ENCODE results near the gene SNRNP70. TPM values are rescaled to one million over a fixed set of nuclear protein-coding genes. Genes with fewer than 3 reads are reported as not detected.
A peak's percentile ranks its signal among the peaks of the same experiment; 100 is the strongest.
"Not testable (repeated sequence)": the region's sequence is repeated elsewhere in the genome, so short reads cannot be mapped to it uniquely, and the experiment has no call there.

The SNRNP70 gene
- polyA plus RNA-seq, 3 donors = 299 to 461 (median 336) TPM

DNA sequence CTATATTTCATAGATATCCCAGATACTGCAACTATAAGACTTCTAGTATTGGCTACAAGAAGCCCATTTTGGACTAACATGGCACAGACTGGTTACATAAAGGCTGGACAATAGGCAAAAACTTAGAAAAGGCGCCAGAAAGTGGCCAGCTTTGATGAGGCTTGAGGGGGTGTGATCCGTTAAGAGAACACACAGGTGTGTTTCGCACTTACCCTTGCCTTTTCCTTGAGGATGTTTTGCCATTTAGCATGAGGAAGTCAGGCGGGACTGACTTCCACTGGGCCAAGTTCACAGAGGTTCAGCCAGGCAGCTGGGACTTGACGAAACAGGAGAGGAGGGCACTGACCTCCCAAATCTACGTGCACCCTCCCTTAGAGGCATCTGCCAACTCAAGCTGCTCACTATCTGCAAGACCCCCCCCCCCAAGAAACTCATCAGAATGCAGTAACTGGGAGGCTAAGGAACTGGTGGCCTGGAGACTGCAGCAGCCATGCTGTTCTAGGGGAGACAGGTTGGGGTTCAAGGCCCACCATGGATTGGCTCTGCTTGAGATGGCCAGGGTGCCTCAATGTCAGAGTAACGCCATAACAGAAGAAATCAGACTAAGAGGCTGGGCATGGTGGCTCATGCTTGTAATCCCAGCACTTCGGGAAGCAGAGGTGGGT, 24.4 kb downstream of the SNRNP70 start:
- DNase-seq (ENCODE audit: extremely low read depth in 1 of 11, low read depth in 9 of 11, low spot score in 4 of 11) = no peak

DNA sequence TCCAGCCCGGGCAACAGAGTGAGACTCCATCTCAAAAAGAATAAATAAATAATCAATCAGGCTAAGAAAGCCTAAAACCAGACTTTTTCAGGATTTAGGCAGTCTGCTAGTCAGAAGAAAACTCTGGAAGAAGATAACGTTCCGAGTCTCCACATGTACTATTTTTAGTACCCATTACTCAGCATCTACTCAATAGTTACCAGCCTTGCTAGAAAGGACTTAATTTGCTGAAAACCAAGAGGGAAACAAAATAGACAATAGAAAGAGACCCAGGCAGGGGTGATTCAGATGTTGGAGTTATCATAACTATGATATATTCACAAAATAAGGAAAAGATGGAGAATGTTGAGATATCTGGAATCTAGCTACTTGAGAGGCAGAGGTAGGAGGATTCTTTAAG, 25.3 kb downstream of the SNRNP70 start:
- no peak for DNase-seq (ENCODE audit: extremely low read depth in 1 of 11, low read depth in 9 of 11, low spot score in 4 of 11)

DNA sequence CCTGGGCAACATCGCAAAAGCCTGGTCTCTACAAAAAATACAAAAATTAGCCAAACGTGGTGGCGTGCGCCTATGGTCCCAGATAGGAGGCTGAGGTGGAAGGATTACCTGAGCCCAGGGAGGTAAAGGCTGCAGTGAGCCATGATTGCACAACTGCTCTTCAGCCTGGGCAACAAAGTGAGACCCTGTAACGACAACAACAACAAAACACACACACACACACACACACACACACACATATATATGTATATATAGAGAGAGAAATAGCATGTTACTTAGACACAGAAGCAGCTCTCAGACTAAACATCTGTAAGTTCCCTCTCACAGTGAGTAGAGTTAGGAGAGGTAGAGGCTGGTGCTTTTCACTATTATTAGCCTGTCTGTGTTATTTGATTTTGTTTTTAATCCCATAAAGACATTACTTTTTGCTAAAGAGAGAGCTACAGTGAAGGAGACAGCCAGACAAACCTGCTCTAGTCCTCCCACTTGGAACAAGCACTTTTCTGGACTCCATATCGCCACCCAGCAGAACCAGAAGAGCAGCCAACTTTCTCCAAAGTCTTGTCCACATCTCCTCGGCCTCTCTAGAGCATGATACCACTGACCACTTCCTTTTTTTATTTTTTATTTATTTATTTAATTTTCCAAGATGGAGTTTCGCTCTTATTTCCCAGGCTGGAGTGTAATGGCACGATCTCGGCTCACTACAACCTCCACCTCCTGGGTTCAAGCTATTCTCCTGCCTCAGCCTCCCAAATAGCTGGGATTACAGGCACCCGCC, 26.2 kb downstream of the SNRNP70 start:
- DNase-seq (ENCODE audit: extremely low read depth in 1 of 11, low read depth in 9 of 11, low spot score in 4 of 11) = no peak

DNA sequence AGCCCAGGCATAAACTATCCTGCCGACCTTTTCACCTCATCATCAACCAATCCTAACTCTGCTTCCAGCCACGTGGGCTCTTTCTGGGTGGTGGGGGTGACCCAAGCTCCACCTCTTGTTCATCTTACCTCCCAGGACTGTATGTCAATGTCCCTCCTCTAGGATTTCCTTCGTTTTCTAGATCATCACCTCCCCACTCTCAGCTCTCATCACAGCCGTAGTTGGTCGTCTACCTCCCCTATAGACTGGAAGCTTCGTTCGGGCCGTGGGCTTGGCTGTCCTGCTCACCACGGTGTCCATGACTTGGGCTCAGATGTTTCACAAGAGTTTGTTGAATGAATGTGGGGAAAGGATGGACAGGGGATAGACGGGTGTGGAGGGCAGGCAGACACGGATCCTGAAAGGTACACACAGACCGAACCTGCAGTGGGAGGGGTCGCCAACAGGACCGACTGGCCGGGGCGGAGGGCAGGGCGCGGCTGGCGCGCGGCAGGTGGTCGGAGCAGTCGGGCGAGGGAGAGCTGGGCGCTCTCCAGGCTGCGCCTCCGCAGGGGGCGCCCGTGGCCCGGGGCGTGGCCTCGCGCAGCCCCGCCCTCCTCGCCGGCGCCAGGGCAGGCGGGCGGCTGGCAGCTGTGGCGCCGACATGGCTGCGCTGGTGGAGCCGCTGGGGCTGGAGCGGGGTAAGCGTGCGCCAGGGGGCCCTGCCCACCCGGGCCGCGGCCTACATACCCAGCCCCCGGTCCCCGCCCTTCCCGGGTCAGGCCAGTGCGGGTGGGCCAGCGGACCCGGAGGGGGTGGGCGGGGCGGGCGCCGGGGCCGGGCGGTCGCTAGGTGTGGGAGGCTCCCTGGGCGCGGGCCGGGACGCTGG, 28.7 kb downstream of the SNRNP70 start, which contains the start of gene LIN7B:
Gene LIN7B (plus strand): TSS at position 609 of the 868 bp plus-strand sequence. CDS start 35 bp downstream, at position 644.
- DNase-seq (ENCODE audit: extremely low read depth in 1 of 11, low read depth in 9 of 11, low spot score in 4 of 11) = peak in 6 of 11 donors; percentile 56 to 73 (median 64)

DNA sequence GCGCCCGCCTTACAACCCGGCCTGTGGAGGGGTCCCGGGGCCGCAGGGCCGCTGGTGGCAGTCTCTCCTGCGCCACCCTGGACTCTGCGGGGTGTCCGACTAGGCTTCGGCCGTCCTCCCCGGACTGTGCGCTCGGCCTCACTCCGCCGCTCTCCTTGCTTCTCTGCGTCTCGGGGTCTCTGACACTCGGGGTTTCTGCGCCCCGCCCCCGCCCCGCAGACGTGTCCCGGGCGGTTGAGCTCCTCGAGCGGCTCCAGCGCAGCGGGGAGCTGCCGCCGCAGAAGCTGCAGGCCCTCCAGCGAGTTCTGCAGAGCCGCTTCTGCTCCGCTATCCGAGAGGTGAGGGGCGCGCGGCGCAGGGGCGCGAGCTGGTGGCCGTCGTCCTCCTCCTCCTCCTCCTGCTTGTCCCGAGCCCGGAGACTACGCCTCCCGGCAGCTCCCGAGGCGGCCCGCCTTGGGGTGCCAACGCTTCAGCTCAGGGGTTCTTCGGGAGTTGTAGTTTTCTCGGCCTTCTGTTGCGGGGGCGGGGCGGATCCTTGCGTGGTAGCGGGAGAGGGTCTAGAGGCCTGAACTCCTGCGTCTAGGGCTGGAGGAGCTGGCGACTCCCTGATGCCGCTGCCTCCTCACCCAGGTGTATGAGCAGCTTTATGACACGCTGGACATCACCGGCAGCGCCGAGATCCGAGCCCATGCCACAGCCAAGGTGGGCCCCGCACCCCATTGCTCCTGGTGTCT, 29.5 kb downstream of the SNRNP70 start:
- DNase-seq (ENCODE audit: extremely low read depth in 1 of 11, low read depth in 9 of 11, low spot score in 4 of 11) = peak in 4 of 11 donors; percentile 54 to 64 (median 55)

DNA sequence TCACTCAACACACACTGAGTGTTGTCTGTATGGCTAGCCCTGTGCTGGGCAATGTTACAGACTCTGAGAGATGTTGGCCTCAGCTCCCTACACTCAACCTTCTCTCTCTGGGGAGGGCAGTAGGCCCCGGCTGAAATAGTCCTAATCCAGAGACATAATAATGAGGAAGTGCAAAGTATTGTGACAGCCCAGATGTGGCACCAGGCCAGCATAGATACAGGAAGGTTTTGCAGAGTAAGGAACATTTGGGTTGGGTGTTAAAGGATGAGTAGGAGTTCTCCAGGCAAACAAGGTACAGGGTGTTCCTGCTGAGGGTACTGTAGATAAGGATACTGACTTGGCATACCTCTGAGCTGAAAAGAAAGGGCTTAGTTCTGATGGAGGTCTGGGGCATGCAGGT, 31.3 kb downstream of the SNRNP70 start:
- no peak for DNase-seq (ENCODE audit: extremely low read depth in 1 of 11, low read depth in 9 of 11, low spot score in 4 of 11)

DNA sequence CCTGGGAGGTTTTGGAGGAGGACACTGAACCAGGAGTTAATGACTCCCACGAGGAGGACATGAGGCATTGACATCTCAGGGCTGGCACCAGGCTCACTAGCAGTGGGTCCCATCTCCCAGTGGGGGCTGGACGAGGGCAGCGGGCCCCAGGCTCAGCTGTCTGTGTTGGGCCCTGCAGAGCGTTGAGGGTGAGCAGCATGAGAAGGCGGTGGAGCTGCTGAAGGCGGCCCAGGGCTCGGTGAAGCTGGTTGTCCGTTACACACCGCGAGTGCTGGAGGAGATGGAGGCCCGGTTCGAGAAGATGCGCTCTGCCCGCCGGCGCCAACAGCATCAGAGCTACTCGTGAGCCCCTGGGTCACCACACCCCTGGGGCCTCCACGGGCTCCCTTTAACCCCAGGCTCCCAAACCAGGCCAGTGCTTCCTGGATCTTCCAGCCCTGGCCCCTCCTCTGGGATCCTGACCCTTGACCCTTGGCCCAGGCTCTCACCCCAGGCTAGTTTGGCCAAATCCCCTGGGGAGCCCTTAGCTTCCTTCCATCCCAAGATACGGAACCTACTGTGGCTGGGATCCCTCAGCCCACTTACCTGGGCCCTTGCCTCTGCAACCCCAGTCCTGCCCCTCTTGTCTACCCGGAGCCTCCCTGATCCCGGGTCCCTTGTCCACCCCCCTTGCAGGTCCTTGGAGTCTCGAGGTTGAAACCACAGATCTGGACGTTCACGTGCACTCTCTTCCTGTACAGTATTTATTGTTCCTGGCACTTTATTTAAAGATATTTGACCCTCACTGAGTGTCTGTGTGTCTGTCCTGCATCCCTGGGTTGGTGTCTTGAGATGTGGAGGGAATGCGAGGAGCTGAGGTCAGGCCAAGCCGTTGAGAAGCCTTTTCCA, 32.7 kb downstream of the SNRNP70 start:
- no peak for DNase-seq (ENCODE audit: extremely low read depth in 1 of 11, low read depth in 9 of 11, low spot score in 4 of 11)

DNA sequence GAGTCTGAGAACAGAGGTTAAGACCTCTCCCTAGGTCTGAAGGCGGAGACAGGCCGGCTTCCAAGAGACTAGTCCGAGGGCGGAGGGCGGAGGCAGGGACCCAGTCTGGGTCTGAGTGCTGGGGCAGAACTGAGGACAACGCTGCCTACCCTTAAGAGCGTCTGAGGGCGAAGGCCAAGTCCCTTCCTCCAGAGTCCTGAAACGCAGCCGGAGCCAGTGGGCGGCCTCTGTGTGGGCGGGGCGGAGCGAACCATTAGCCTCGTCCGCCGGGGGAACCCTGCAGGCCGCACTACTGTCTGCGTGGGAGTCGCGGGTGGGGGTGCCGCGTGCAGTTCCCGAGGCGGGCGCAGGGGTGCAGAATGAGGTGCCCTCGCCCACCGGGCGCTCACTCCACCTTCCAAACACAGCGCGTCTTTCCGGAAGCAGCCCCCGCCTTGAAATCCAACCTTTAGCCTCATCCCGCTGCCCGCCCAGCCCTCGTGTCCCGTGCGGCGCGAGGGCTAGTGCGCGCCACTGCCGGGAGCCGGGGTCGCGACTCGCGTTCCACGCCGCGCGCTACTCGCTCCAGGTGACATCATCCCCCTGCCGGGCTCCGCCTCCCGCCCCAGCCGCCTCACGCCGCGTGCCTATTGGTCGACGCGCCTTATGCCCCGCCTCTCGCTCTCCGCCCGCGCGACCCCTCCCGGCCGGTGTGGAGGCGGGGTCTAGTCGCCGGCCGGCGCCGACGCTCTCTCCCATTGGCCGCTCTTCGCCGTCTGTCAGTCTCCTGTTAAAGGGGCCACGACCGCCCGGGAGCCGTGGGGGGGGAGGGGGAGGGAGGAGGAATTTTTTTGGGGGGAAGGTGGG, 33.5 kb downstream of the SNRNP70 start, which contains the start of gene C19orf73:
Gene C19orf73 (minus strand): TSS at position 579 of the 846 bp plus-strand sequence. CDS start 121 bp downstream, at position 458.
- peak; percentile 78 to 92 (median 90) for DNase-seq (ENCODE audit: extremely low read depth in 1 of 11, low read depth in 9 of 11, low spot score in 4 of 11)

DNA sequence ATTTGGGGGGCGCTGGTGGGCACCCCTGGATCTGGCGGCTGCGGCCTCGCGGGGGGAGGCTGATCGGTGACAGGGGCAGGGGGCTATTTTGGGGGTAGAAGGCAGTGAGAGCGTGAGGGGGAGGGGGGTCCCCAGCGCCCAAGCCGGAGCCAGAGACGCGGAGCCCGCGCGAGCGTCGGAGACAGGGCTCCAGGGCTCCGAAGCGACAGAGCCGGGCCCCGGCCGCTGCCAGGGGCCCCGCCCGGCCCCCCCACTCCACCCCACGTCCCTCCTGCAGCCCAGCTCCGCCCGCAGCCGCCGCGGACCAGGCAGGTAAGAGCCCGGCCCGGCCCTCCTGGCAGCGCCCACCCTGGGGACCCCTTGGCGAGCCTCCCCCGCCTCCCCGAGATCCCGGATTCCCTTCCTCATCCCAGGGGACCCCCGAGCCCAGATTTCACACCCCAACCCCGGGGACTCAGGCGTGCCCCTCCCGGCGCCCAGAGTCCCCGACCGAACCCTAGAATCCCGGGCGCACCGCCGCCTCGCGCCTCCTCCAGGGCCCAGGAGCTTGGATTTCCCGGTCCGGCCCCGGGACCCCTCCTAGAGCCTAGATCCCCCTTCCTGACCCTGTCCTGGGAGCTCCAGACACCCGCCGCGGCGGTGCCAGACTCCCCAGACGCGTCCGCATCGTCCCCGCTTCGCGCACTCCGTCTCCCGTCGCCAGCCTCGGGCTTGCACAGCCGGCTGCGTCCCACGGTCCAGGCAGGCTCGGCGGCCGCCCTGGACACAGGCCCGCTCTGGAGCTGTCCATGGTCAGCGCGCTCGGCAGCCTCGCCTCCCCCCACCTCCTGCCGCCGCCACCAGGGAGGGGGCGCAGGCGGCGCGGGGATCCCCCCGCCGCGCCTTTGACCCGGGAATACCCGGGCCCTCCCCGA, 34.4 kb downstream of the SNRNP70 start, which contains the start of gene PPFIA3:
Gene PPFIA3 (plus strand): TSS at position 134 of the 914 bp plus-strand sequence. CDS start 8,330 bp downstream, outside the sequence.
- peak in 4 of 11 donors; percentile 58 to 68 (median 63) for DNase-seq (ENCODE audit: extremely low read depth in 1 of 11, low read depth in 9 of 11, low spot score in 4 of 11)

DNA sequence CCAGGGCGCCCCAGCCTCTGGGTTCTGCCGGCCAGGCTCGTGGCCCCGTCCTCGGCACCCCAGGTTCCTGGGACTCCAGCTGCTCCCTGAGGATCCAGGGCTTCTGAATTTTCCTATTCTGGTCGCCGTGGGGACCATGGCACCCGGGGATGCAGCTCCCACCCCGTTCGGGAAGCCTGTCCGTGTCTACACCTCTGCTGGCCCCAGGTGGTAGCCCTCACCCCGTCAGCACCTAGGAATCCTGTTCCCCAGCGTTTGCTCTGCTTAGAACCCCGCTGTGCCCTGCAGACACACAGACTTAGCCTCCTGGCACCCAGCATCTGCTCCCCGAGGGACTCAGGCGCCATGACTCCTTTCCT, 35.1 kb downstream of the SNRNP70 start:
- DNase-seq (ENCODE audit: extremely low read depth in 1 of 11, low read depth in 9 of 11, low spot score in 4 of 11) = no peak

DNA sequence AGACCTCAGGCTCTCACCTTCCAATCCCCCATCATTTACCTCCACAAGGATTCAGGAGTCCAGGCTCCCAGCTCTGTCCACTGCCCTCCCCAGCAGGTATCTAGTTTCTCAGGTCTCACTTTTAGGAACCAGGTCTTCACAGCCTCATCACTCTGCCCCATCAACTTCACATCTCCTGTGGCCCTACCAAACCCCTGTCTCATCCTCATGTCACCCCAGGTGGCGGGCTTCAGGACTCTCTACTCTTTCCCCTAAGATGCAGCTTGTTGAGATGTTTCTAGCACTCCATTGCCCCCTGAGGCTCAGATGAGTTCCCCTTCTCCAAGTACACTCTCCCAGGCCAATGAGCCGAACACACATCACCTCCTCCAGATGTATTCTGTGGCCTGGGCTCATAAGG, 35.6 kb downstream of the SNRNP70 start:
- no peak for DNase-seq (ENCODE audit: extremely low read depth in 1 of 11, low read depth in 9 of 11, low spot score in 4 of 11)

DNA sequence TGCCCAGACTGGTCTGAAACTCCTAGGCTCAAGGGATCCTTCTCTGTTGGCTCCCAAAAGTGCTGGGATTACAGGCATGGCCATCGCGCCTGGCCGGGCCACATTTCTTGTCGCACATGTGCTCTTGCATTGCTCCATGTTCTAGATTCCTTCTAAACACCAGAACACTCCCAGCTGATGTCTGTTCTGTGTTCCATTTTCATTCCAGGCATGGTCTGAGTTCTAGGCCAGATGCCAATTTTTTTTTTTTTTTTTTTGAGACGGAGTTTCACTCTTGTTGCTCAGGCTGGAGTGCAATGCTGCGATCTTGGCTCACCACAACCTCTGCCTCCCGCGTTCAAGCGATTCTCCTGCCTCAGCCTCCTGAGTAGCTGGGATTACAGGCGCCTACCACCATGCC, 36.6 kb downstream of the SNRNP70 start:
- not testable (repeated sequence) for DNase-seq (ENCODE audit: extremely low read depth in 1 of 11, low read depth in 9 of 11, low spot score in 4 of 11)

DNA sequence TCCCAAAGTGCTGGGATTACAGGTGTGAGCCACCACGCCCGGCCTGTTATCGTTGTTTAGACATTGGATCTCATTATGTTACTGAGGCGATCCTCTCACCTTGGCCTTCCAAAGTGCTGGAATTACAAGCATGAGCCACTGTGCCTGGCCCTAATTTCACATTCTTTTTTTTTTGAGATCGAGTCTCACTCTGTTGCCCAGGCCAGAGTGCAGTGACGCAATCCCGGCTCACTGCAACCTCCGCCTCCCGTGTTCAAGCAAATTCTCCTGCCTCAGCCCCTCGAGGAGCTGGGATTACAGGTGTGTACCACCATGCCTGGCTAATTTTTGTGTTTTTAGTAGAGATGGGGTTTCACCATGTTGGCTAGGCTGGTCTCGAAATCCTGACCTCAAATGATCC, 38.0 kb downstream of the SNRNP70 start:
- not testable (repeated sequence) for DNase-seq (ENCODE audit: extremely low read depth in 1 of 11, low read depth in 9 of 11, low spot score in 4 of 11)

DNA sequence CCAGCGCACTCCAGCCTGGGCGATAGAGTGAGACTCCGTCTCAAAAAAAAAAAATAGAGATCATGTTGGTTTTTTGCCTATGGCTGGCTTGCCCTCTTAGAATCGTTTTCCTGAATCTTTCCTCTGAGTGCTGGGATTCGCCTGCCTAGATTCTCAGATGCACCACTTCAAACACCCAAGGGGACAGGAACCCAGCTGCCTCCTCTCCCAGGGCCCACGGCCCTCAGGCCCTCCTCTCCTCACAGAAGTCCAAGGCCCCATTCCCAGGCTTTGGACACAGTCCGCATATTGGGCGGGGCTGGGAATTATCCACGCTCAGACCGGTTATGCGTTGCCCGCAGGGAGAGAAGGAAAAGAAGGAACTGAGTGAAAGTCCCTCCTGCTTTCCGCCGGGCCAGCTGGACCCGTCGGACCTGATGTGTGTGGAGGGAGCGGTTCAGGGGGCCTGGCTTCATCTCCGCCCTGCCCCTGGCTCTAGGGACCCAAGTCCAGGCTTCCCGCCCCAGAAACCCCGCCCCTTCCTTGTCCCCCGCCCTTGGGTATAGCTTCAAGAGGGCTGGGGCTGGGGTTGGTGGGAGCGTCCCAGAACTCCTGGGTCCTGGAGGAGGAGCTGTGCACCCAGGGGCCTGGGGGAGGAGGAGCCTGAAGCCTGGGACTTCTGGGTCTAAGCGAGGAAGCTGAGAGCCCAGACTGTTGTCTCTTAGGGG, 39.9 kb downstream of the SNRNP70 start:
- DNase-seq (ENCODE audit: extremely low read depth in 1 of 11, low read depth in 9 of 11, low spot score in 4 of 11) = no peak

DNA sequence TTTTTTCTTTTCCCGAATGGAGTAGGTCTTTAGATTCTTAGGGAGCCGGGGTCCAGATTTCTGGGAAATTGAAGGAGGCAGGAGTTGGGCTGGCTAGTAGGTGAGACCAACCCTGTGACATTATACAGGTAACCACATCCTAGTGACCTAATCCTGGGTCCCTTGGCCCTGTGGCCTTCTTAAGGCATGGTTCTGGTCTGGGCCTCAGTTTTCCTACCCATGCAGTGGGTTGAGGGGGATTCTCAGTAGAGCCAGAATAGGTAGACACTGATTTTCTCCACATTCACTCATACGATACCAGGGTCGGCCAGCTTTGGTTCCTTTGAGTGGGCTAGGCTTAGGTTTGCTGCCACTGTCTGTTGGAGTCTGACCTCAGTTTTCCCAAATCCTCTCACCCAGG, 41.3 kb downstream of the SNRNP70 start:
- DNase-seq (ENCODE audit: extremely low read depth in 1 of 11, low read depth in 9 of 11, low spot score in 4 of 11) = no peak

All from renal cortex interstitium (tissue), 11 donors.